Dedifferentiated amniotic fluid mesenchymal stem cell (primary cell): Measurements from ENCODE around the gene ENTPD8.
"Not testable (repeated sequence)": the region's sequence is repeated elsewhere in the genome, so short reads cannot be mapped to it uniquely, and the experiment has no call there.

Experiments
- DNase-seq: peaks from one replicate; pipeline ENCODE4 v3.0.0-alpha.2; 2016; ENCODE audit errors: extremely low spot score

The ENTPD8 gene

DNA sequence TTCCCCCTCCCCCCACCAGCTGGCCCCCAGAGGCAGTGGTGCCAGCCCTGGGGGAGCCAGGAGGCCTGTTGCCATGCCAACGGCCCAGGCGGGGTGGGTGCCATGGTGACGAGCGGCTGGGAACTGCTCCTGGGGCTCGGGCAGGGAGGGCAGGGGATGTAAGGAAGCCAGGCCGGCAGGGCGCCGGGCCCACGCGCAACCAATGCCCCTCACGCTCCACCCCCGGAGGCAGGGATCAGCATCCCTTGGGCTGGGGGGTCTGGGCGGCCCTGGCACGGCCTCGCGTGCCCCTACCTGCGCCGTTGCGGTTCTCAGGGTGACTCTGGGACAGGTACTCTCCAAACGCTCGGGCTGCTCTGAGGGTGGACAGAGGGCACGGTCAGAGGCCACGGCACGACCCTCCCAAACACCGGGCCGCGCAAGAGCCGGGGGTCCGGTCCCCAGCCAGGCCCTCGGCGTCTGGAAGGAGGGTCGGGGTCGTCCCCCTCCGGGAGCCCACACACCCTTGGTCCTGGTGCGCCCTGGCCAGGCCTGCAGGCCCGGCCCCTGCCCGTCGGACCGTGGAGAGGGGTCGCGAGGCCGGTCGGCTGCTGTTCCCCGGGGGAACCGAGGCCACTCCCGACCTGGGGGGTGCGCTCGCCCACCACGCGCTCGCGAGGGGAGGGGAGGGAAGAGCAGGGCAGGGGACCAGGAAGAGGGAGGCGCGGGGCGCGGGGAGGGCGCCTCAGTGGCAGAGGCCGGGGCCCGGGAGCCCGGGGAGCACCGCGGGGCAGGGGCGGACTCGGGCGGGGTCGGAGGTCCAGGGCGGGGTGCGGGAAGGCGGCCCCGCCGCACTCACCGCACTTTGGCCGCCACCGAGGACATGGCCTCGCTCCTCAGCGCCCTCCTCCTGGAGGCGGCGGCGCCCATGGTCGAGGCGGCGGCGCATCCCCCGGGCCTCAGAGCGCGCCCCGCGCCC is 17.3 kb upstream of the ENTPD8 start:
- DNase-seq: no peak

DNA sequence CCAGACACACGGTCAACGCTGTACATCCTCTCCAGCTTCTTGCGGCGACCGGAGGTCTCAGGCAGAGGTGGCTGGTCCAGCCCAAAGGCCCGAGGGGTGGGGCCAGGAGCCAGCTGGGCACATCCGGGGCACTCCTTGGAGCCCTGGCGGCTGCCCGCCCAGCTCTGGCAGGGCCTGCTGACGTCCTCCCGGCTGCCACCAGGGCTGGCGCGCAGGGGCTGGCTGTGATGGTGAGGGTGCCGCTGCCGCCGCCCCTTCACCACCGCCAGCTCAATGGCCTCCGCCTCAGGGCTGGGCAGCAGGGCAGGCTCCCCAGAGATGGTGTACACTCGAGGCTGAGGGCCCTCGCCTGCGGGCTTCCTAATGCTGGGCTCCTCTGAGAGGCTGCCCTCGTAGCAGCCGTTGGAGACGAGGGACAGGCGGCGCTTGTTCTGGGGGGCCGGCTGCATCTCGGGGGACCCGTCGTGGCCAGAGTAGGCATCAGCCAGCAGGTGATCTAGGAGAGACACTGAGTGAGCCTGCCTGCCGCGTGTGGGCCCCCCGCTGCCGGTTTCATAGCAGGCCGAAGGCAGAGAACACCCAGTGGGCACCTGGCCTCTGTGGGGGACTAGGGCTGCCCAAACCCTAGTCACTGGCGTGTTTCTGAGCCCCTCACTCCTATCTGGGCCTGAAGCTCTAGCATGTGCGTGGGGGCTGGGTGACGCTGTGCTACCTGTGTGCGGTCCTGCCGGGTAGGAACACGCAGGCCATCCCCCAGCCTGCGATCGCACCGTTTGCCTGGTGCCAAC is 16.4 kb upstream of the ENTPD8 start:
- DNase-seq: no peak

DNA sequence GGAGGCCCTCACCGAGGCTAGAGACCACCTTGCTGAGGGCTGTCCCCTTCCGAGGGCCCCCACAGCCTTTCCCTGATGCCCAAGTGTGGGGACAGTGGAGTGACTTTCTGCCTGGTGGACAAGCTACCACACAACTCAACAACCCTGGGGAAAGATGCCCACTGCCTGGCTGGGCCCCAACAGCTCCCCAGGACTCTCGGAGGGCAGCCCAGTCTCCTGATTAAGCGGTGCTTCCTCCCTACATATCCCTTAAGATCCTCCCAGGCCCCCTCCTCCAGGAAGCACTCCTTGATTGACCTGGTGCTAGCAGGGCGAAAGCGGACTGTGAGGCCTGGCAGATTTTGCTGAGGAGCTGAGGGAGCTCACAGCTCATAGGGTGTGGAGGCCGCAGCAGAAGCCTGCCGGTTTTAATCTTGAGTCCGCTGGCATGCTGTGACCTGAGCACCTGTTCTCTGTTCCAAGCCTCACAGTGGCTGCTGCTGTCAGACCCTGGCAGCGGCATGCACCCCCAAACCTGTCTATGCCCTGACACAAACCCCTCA is 15.8 kb upstream of the ENTPD8 start:
- no peak for DNase-seq

- peak; percentile 44 for DNase-seq
Observed at GRCh38 chr9:137456061-137456863, 15.1 kb upstream of the ENTPD8 start.

DNA sequence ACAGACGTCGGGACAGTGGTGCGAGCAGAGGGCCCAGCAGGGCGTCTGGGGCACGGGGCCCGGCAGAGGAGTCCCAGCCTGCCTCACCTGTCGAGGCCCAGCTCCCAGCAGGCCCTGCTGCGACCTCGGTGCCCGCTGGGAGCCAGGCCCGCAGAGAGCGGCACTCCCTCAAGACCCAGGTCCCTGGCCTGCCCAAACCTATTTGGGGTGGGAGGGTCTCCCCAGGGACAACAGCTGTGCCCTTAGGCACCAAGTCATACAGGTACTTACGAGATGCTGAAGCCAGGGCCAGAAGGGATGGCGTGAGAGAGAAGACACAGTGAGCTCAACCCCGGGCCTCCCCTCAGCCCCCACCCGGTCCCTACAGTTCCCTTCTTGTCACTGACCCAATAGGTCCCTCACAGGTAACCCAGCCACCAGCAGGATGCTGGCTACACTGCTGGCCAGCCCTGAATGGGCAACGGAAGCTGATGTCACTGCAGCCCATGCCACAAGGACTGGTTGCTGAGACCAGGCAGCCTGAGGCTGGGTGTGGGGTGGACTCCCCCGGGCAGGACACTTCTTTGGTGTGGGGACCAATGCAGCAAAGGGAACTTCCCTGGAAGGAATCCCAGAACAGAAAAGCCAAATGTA is 14.3 kb upstream of the ENTPD8 start:
- DNase-seq: no peak

DNA sequence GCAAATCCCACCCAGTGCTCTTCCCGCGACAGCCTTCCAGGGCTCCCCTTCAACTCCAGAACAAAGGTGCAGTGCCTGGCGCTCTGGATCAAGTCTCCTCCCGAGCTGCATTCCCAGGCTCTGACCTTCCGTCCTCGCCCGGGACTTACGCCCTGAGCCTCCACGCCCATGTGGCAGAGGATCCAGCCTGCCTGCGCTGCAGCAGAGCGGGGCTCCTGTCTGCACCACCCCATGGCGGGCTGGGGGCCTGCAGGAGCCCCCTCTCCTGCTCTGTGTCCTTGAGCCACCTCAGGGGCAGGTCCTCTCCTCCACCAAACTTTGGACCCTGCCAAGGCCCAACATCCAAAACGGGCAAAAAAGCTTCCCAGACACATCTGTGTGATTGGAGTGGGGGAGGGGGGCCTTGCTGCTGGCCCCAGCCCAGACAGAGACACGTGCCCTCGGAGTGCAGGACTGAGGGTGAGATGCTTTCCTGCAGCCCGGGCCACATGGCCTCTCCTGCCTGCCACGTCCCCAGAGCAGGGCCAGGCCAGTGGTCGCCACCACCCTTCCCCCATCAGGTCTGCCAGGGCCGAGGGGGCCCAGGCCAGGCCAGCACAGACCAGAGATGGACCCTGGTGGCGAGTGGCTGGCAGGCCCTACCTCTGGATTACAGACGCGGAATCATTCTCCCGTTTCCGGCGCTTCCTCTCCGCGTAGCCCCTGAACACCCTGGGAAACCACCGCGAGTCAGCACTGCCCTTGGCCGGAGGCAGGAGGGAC is 13.6 kb upstream of the ENTPD8 start:
- DNase-seq: no peak

DNA sequence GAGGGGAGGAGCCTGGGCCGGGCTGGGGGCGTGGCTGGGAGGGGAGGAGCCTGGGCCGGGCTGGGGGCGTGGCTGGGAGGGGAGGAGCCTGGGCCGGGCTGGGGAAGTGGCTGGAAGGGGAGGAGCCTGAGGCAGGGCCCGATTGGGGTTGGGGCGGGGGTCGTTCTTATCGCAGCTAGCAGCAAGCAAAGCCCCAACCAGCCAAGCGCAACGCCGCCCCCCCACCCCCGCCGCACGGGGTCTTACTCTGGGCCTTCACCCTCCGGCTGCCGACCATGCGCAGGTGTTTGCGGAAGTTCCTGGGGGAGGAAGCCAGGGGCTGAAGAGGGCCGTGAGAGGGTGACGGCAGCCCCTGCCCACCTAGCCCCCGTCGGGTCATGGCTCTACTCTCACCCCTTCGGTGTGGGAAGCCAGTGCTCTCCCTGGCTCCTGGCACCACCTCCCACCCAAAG is 13.0 kb upstream of the ENTPD8 start:
- no peak for DNase-seq

GRCh38 chr9:137453643-137454081 is 12.5 kb upstream of the ENTPD8 start:
- no peak for DNase-seq

- no peak for DNase-seq
Observed at GRCh38 chr9:137452761-137453642, 11.8 kb upstream of the ENTPD8 start.

- no peak for DNase-seq
Observed at GRCh38 chr9:137452006-137452760, 11.0 kb upstream of the ENTPD8 start.

DNA sequence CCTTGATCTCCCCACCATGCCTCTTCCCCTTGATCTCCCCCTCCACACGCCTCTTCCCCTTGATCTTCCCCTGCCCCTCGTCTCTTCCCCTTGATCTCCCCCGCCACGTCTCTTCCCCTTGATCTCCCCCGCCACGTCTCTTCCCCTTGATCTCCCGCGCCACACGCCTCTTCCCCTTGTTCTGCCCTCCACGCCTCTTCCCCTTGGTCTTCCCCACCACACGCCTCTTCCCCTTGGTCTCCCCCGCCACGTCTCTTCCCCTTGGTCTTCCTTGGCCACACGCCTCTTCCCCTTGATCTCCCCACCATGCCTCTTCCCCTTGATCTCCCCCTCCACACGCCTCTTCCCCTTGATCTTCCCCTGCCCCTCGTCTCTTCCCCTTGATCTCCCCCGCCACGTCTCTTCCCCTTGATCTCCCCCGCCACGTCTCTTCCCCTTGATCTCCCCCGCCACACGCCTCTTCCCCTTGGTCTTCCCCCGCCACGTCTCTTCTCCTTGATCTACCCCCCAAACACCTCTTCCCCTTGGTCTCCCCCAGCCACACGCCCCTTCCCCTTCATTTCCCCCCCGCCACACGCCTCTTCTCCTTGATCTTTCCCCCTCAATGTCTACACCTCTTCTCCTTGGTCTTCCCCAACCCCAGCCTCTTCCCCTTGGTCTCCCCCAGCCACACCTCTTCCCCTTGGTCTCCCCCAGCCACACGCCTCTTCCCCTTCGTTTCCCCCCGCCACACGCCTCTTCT is 10.3 kb upstream of the ENTPD8 start:
- DNase-seq: not testable (repeated sequence)

DNA sequence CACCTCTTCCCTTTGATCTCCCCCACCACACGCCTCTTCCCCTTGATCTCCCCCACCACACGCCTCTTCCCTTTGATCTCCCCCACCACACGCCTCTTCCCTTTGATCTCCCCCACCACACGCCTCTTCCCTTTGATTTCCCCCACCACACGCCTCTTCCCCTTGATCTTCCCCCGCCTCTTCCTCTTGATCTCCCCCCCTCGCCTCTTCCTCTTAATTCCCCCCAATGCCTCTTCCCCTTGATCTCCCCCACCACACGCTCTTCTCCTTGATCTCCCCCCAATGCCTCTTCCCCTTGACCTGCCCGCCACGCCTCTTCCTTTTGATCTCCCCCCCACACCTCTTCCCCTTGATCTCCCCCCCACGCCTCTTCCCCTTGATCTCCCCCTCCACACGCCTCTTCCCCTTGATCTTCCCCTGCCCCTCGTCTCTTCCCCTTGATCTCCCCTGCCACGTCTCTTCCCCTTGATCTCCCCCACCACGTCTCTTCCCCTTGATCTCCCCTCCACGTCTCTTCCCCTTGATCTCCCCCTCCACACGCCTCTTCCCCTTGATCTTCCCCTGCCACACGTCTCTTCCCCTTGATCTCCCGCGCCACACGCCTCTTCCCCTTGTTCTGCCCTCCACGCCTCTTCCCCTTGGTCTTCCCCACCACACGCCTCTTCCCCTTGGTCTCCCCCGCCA is 9.5 kb upstream of the ENTPD8 start:
- DNase-seq: not testable (repeated sequence)

GRCh38 chr9:137449931-137450538 is 8.9 kb upstream of the ENTPD8 start:
- DNase-seq: no peak

DNA sequence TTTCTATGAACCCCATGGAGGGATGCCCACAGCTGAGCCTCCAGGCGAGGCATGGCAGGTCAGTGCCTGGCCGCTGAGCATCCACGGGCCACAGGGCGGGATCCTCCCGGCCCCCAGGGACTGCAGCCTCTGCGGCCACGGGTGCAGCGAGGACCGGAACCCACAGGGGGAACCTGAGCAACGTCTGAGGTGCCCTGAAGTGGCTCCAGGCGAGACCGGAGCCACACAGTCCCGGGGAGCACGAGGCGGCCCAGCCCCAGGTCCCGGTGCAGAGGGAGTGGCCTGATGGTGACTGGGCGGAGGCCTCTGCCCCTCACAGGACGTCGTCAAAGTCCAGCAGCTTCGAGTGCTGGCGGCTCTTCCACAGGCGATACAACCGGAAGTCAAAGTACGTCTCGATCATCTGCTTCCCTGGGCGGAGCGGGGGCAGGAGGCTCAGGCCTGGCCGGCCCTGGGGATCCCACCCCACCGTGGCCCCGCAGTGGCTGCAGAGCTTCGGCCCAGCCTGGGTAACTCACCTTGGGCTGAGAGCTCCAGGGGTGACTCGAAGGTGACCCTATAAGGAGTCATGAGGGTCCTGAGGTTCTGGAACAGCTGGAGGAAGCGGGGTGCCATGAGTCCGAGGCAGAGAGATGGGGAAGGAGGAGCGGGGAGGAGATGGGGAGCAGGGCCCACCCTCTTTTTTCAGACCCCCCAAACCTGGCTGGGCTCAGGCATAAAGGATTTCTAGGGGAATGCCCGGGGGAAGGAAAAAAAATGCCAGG is 8.1 kb upstream of the ENTPD8 start:
- DNase-seq: no peak

- DNase-seq: no peak
Observed at GRCh38 chr9:137448602-137448962, 7.4 kb upstream of the ENTPD8 start.
